Uterus (tissue), 2 donors: ENCODE results near the gene POLR1C.

Source experiments
- CTCF ChIP-seq, 4 experiments: fragments of 200-600 bp in 2 of 4; fragments of 450-650 bp in 2 of 4; sonication (generic) in 2 of 4; IDR thresholded peaks; one replicate each; pipeline ENCODE4 v1.5.1; 2016 to 2019; ENCODE audit warnings: antibody characterized with exemption in 4 of 4, mild to moderate bottlenecking in 2 of 4, moderate library complexity in 1 of 4
- POLR2A ChIP-seq, 2 donors: fragments of 450-650 bp; IDR thresholded peaks; one replicate each; pipeline ENCODE4 v1.6.1; 2016; ENCODE audit warnings: antibody characterized with exemption in 2 of 2, mild to moderate bottlenecking in 1 of 2, moderate library complexity in 1 of 2

GRCh38 chr6:43522547-43523261 lies 5.8 kb downstream of the POLR1C start:
- TF ChIP-seq CTCF (IDR thresholded peaks at IDR 0.05) = no peak
- no peak for TF ChIP-seq POLR2A (IDR thresholded peaks at IDR 0.05)
